GM19239 (cell line): ENCODE measurements around the gene SERPINE1.

Source experiments
- DNase-seq: peaks from one replicate; pipeline ENCODE4 v3.0.0; 2011; ENCODE audit warnings: low spot score; ENCODE audit not compliant: insufficient read length
- FAIRE-seq: peaks from 2 replicates; lab custom pipeline; 2011; peaks lifted over from hg19 to GRCh38; lab: Jason Lieb, UNC

SERPINE1 gene

GRCh38 chr7:101151908-101152651 is 25.2 kb downstream of the SERPINE1 start:
- FAIRE-seq: no peak
- DNase-seq: no peak

- peak; percentile 93 for FAIRE-seq
- DNase-seq: peak; percentile 97
Observed at GRCh38 chr7:101153969-101154692, 27.2 kb downstream of the SERPINE1 start, which contains the start of gene AP1S1. Gene AP1S1 (plus strand): TSS chr7:101154476. CDS start chr7:101154515, 39 bp downstream.

- FAIRE-seq (no peak), DNase-seq (no peak)
Observed at GRCh38 chr7:101154693-101155102, 27.8 kb downstream of the SERPINE1 start.

- DNase-seq (no peak), FAIRE-seq (no peak)
Observed at GRCh38 chr7:101155303-101155702, 28.4 kb downstream of the SERPINE1 start.

- DNase-seq (no peak), FAIRE-seq (no peak)
Observed at GRCh38 chr7:101156277-101156676, 29.4 kb downstream of the SERPINE1 start.

- DNase-seq (no peak), FAIRE-seq (no peak)
Observed at GRCh38 chr7:101156866-101157589, 30.1 kb downstream of the SERPINE1 start.

- no peak for FAIRE-seq
Observed at GRCh38 chr7:101159696-101160674, 33.1 kb downstream of the SERPINE1 start.

GRCh38 chr7:101160910-101161309 is 34.0 kb downstream of the SERPINE1 start:
- no peak for DNase-seq
- FAIRE-seq: no peak

More at GRCh38 chr7:101159696-101160674, 33.1 kb downstream of the SERPINE1 start:
- DNase-seq: no peak

- DNase-seq (no peak), FAIRE-seq (no peak)
Observed at GRCh38 chr7:101161692-101162471, 35.0 kb downstream of the SERPINE1 start.

- FAIRE-seq: no peak
- DNase-seq: no peak
Observed at GRCh38 chr7:101162551-101163278, 35.8 kb downstream of the SERPINE1 start.

GRCh38 chr7:101163279-101164070 is 36.6 kb downstream of the SERPINE1 start:
- FAIRE-seq: no peak
- DNase-seq: no peak

- FAIRE-seq (no peak), DNase-seq (no peak)
Observed at GRCh38 chr7:101164071-101164840, 37.4 kb downstream of the SERPINE1 start.

GRCh38 chr7:101165075-101165957 is 38.4 kb downstream of the SERPINE1 start, which contains the start of gene VGF:
Gene VGF (minus strand): TSS chr7:101165569. CDS start chr7:101164843, 726 bp downstream.
- FAIRE-seq (peak; percentile 72), DNase-seq (peak; percentile 96)

GRCh38 chr7:101165958-101166647 is 39.2 kb downstream of the SERPINE1 start:
- no peak for FAIRE-seq
- DNase-seq: no peak

- DNase-seq (no peak), FAIRE-seq (no peak)
Observed at GRCh38 chr7:101166648-101166908, 39.7 kb downstream of the SERPINE1 start.
